Inflammatory macrophage treated with lipopolysaccharide for 1 hour (primary cell): Measurements from ENCODE around the gene MACROD2.

ENCODE experiments used
- DNase-seq, 2 donors: peaks; one replicate each; pipeline ENCODE4 v3.0.0-alpha.2; 2020 to 2022

Gene MACROD2

DNA sequence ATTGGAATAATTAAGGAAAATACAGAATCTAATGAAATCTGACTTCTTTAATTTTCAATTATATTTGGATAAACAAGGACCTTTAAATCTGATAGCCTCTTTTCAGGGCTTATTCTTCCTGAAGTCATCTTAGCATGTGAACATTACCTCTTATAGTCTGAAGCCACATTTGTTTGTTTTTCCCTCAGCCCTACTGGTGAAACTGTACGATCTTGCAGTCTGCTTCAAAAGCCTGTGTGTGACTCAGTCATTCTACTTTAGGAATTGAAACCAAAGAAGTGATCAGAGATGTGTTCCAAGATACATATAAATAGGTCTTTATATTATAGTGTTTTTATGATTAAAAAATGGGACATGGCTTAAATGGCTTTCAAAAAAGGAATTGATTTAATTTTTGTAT is 67.5 kb downstream of the MACROD2 start:
- DNase-seq, result no peak

- DNase-seq, result no peak
Measured at GRCh38 chr20:14064333-14064732, 69.0 kb downstream of the MACROD2 start.

GRCh38 chr20:14064921-14065320 is 69.6 kb downstream of the MACROD2 start:
- DNase-seq, result no peak

GRCh38 chr20:14065774-14066173 is 70.5 kb downstream of the MACROD2 start:
- no peak for DNase-seq

GRCh38 chr20:14067603-14068002 is 72.3 kb downstream of the MACROD2 start:
- no peak for DNase-seq

GRCh38 chr20:14069796-14070195 is 74.5 kb downstream of the MACROD2 start:
- DNase-seq, result no peak

- no peak for DNase-seq
Measured at GRCh38 chr20:14093652-14094051, 98.3 kb downstream of the MACROD2 start.

GRCh38 chr20:14098261-14098660 is 102.9 kb downstream of the MACROD2 start:
- no peak for DNase-seq

DNA sequence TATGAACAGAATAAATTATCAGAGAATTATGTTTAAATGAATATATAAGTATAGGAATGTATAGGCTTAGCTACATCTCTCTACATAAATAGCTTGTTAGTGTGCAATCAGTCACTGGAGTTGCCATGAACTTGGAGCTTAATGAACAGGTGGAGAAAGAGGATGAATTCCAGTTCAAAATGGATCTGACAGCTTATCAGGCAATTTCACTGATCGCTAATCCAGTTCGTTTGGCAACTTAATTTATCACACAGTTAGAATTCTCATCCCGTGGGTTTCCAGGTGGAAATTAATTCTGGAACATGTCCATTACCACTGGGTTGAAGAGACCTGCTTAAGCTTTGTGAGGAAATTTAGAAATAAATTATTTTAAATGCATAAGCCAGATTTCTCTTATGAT is 118.1 kb downstream of the MACROD2 start:
- no peak for DNase-seq

- no peak for DNase-seq
Measured at GRCh38 chr20:14114065-14114704, 118.9 kb downstream of the MACROD2 start.

DNA sequence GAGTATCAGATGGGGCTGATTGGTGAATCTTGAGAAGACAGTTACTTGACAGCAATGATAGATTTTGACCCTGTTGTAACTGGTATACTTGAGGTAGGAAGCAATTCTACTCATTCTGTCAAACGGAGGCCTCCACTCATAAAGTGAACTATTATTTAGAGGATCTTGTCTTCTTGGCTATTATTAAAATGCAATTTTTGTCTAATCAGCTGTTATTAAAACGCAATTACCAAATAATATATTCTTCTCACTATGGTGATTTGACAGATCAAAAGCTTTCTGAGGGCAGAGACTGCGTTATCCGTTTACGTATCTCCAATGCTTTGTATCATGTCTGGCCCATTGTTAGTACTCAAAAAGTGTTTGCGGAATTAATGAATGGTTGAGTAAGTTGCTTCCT is 120.7 kb downstream of the MACROD2 start:
- no peak for DNase-seq

- DNase-seq, result no peak
Measured at GRCh38 chr20:14117768-14118167, 122.5 kb downstream of the MACROD2 start.

DNA sequence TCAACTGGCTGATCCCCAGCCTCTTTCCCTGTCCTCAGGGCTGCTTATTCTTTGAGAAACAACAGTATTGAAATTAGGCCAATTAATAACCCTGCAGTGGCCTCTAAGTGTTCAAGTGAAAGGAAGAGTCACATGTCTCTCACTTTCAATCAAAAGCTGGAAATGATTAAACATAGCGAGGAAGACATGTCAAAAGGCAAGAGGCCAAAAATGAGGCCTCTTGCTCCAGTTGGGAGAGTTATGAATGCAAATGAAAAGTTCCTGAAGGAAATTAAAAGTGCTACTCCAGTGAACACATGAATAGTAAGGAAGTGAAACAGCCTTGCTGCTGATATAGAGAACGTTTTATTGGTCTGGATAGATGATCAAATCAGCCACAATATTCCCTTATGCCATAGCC is 131.5 kb downstream of the MACROD2 start:
- DNase-seq, result no peak

- DNase-seq, result no peak
Measured at GRCh38 chr20:14127514-14128223, 132.4 kb downstream of the MACROD2 start.

DNA sequence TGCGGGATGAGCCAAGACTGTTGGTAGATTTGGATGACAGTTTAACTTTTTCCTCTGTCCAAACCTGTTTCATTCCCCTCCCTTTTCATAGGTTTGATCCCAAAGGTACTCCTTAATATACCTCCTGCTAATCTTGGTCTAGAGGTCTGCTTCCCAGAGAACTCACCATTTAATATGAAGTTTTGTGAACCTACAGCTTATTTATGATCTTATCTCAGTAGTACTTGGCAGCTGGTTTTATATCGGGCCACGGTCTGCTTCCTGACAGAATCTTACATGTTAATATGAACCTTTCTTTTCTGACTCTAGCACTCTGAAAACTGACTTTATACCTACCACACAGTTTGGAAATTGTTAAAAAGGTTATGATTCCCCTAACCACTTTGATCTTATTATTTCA is 138.7 kb downstream of the MACROD2 start:
- DNase-seq, result no peak

- DNase-seq, result no peak
Measured at GRCh38 chr20:14142171-14142570, 146.9 kb downstream of the MACROD2 start.

DNA sequence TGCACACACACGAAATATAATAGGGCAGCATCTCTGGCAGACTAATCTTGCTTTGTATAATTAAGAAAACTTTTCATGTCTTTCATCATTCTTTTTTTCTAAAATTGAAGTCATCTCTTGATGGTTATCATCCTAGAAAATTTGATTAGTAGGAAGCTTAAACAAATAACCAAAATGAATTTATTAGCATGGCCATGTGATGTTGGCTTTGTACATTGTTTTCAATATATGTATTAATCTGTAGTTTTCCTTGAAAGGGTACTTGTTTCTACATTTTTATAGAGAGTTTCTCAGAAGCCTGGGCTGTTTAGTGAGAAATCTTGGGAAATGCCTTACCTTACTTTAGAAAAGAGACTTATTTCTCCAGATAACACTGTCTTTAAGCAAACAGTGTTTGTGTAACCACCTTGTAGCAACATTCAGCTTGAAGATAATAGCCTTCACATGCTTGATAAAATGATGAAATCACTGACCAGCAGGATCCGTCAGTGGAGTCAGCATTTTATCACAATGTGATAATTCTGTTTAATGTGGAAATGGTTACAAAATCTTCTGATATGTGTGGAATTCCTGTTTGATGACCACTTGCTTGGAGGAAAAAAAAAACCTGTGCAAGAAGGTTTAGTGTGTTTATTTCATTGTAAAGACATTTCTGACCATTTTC is 147.8 kb downstream of the MACROD2 start:
- DNase-seq, result no peak

- DNase-seq, result no peak
Measured at GRCh38 chr20:14148042-14148441, 152.7 kb downstream of the MACROD2 start.

- DNase-seq, result no peak
Measured at GRCh38 chr20:14155361-14155760, 160.0 kb downstream of the MACROD2 start.

- DNase-seq, result no peak
Measured at GRCh38 chr20:14178528-14178927, 183.2 kb downstream of the MACROD2 start.

DNA sequence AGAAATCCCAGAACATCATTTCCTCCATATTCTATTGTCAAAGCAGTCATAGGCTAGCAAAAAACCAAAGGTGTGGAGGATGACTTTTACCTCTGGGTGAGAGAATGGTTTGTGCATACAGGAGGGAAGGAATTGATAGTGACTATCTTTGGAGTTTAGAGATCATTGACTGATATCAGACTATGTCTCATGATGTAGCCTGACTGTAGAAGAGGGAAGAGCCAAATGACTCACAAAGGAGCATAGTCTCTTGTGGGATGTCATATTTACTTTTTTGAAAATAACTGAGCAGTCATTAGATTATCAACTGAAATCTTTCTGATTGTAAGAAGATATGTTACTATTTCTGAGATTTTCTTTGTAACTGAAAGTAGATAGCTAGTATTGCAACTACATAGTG is 183.6 kb downstream of the MACROD2 start:
- DNase-seq, result no peak

- no peak for DNase-seq
Measured at GRCh38 chr20:14189794-14190402, 194.6 kb downstream of the MACROD2 start.

GRCh38 chr20:14191559-14191958 is 196.2 kb downstream of the MACROD2 start:
- no peak for DNase-seq

- no peak for DNase-seq
Measured at GRCh38 chr20:14193443-14193842, 198.1 kb downstream of the MACROD2 start.
